Measurements from ENCODE around the gene CYTIP.

Gene CYTIP

DNA sequence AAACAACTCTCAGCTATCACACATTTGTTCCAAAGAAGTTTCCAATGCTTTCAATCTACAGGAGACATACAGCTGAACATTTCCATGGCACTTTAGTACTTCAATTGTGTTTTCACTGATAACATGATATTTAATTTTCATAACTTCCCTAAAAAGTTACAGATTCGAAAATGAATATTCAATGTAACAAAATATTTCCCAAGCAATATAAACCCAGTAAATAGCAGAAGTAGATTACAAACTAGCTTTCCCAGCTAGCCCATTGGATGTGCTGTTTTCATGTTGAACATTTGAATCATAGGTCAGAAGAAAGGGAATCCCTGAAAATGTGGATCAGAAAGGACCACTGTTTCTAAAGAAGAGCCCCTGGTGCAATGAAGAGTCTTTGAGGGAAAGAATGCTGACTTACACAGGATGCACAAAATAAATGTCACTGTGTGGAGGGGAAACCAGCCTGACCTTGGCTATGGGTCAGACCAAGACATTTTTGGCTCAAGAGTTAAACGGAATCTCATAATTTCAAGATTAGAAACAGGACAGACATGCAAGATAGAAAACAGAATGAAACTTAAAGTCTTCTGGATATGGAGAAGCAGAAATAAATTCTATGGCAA, 22.5 kb downstream of the CYTIP start:
- no peak overlapping the region for H3K4me3 ChIP-seq (ENCODE audit: low read depth, low read length)
- TF ChIP-seq, protein P1, sequence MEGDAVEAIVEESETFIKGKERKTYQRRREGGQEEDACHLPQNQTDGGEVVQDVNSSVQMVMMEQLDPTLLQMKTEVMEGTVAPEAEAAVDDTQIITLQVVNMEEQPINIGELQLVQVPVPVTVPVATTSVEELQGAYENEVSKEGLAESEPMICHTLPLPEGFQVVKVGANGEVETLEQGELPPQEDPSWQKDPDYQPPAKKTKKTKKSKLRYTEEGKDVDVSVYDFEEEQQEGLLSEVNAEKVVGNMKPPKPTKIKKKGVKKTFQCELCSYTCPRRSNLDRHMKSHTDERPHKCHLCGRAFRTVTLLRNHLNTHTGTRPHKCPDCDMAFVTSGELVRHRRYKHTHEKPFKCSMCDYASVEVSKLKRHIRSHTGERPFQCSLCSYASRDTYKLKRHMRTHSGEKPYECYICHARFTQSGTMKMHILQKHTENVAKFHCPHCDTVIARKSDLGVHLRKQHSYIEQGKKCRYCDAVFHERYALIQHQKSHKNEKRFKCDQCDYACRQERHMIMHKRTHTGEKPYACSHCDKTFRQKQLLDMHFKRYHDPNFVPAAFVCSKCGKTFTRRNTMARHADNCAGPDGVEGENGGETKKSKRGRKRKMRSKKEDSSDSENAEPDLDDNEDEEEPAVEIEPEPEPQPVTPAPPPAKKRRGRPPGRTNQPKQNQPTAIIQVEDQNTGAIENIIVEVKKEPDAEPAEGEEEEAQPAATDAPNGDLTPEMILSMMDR (IDR thresholded peaks at IDR 0.05; ENCODE audit: low read depth, low read length, missing control alignments), result no peak
- DNase-seq, result no peak
- no peak overlapping the region for H3K27ac ChIP-seq
- no peaks in the 10 kb centered on the region for H3K27me3 ChIP-seq (replicated peaks)
- H3K36me3 ChIP-seq (replicated peaks), result no peaks in the 10 kb centered on the region
- in situ Hi-C loops (cut with HindIII; ENCODE audit: low pct_ligation_motif_present, low sequenced_read_pairs), result no loop called here

DNA sequence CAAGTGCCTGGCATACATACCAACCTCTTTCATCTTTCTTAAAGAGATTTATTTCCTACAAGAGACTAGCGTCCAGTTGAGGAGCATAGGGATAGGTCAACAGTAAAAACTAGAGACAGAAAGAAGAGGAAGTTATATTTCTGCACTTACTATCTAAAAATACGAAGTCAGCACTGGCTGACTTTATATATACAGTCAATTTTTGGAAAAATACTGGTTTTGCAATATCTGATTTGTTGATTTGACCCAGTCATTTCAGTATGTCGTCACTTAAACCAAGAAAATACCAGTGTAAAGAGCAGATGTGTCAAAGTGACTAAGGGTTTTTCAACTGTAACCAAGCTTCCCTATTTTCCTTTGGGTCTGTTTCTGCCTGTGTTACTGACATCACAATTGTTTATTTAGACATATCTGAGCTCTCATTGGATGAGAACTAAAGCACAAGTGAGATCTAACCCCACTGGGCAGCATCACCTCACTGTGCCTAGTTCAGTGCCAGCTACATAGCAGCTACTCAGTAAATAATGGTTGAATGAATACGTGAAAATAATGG, 23.0 kb downstream of the CYTIP start:
- H3K27me3 ChIP-seq (replicated peaks), result no peaks in the 10 kb centered on the region
- TF ChIP-seq, protein P1 (IDR thresholded peaks at IDR 0.05; ENCODE audit: low read depth, low read length, missing control alignments), result no peak
- no peak for DNase-seq
- no peak overlapping the region for H3K27ac ChIP-seq
- no peak overlapping the region for H3K4me3 ChIP-seq (ENCODE audit: low read depth, low read length)
- in situ Hi-C loops (cut with HindIII; ENCODE audit: low pct_ligation_motif_present, low sequenced_read_pairs), result no loop called here
- H3K36me3 ChIP-seq (replicated peaks), result no peaks in the 10 kb centered on the region

- no peaks in the 10 kb centered on the region for H3K27me3 ChIP-seq (replicated peaks)
- no peaks in the 10 kb centered on the region for H3K36me3 ChIP-seq (replicated peaks)
- TF ChIP-seq, protein P1 (IDR thresholded peaks at IDR 0.05; ENCODE audit: low read depth, low read length, missing control alignments), result no peak
- no peak for DNase-seq
- H3K27ac ChIP-seq, result no peak overlapping the region
- no peak overlapping the region for H3K4me3 ChIP-seq (ENCODE audit: low read depth, low read length)
- in situ Hi-C loops (cut with HindIII; ENCODE audit: low pct_ligation_motif_present, low sequenced_read_pairs), result no loop called here
These were observed 24.8 kb downstream of the CYTIP start for GRCh38 chr2:157419031-157419575.

- TF ChIP-seq, protein P1 (IDR thresholded peaks at IDR 0.05; ENCODE audit: low read depth, low read length, missing control alignments), result no peak
- Histone ChIP-seq H3K36me3 (replicated peaks) (no peaks in the 10 kb centered on the region), H3K27ac (no peak overlapping the region), H3K4me3 (ENCODE audit: low read depth, low read length) (no peak overlapping the region), H3K27me3 (replicated peaks) (no peaks in the 10 kb centered on the region)
- no peak for DNase-seq
- in situ Hi-C loops (cut with HindIII; ENCODE audit: low pct_ligation_motif_present, low sequenced_read_pairs), result no loop called here
These were observed 25.6 kb downstream of the CYTIP start for GRCh38 chr2:157418239-157418641.

GRCh38 chr2:157415591-157416101, 28.2 kb downstream of the CYTIP start:
- in situ Hi-C loops (cut with HindIII; ENCODE audit: low pct_ligation_motif_present, low sequenced_read_pairs), result no loop called here
- TF ChIP-seq, protein P1 (IDR thresholded peaks at IDR 0.05; ENCODE audit: low read depth, low read length, missing control alignments), result no peak
- Histone ChIP-seq H3K36me3 (replicated peaks) (no peaks in the 10 kb centered on the region), H3K27me3 (replicated peaks) (no peaks in the 10 kb centered on the region), H3K27ac (no peak overlapping the region), H3K4me3 (ENCODE audit: low read depth, low read length) (no peak overlapping the region)
- DNase-seq, result no peak

Data from brain microvascular endothelial cell (primary cell).